BE2C (cell line): ENCODE results near the gene NUDT13.

ENCODE experiments used
- DNase-seq: peaks from one replicate; pipeline ENCODE4 v3.0.0-alpha.2; 2020
- H3K27me3 ChIP-seq: fragments of 250-450 bp; sonication (Bioruptor Pico); 2 replicates; pipeline ENCODE4 v1.5.1; 2020; ENCODE audit warnings: mild to moderate bottlenecking
- H3K36me3 ChIP-seq: fragments of 250-450 bp; sonication (Bioruptor Pico); 2 replicates; pipeline ENCODE4 v1.5.1; 2020; ENCODE audit warnings: mild to moderate bottlenecking
- H3K4me1 ChIP-seq: fragments of 250-450 bp; sonication (Bioruptor Pico); 2 replicates; pipeline ENCODE4 v1.5.1; 2020
- H3K4me3 ChIP-seq: 2 replicates; pipeline ENCODE4 v1.5.1; 2011; ENCODE audit warnings: low read depth, low read length
- H3K9me3 ChIP-seq: fragments of 250-450 bp; sonication (Bioruptor Pico); 2 replicates; pipeline ENCODE4 v1.5.1; 2020
- CTCF ChIP-seq: IDR thresholded peaks from 2 replicates; pipeline ENCODE4 v1.5.1; 2012; ENCODE audit warnings: mild to moderate bottlenecking, low read depth, low read length

The NUDT13 gene

GRCh38 chr10:73116017-73116416 lies 5.8 kb downstream of the NUDT13 start:
- DNase-seq, result no peak
- Histone ChIP-seq H3K4me3 (no peak overlapping the region), H3K27me3 (no peaks in the 10 kb centered on the region), H3K9me3 (no peaks in the 10 kb centered on the region), H3K36me3 (no peaks in the 10 kb centered on the region; the same call in 1 of the 2 replicates), H3K4me1 (no peaks in the 10 kb centered on the region)
- no peak for TF ChIP-seq CTCF

GRCh38 chr10:73117976-73118743 lies 7.9 kb downstream of the NUDT13 start:
- no peaks in the 10 kb centered on the region for H3K9me3 ChIP-seq
- DNase-seq, result no peak
- H3K36me3 ChIP-seq, result no peaks in the 10 kb centered on the region; the same call in none of the 2 replicates
- H3K4me1 ChIP-seq, result no peaks in the 10 kb centered on the region
- TF ChIP-seq CTCF, result no peak
- H3K4me3 ChIP-seq, result no peak overlapping the region
- H3K27me3 ChIP-seq, result no peaks in the 10 kb centered on the region

- TF ChIP-seq CTCF, result no peak
- H3K4me1 ChIP-seq, result no peaks in the 10 kb centered on the region
Measured at GRCh38 chr10:73119457-73119856, 9.2 kb downstream of the NUDT13 start.

GRCh38 chr10:73119952-73120351 lies 9.7 kb downstream of the NUDT13 start:
- TF ChIP-seq CTCF, result no peak
- Histone ChIP-seq H3K36me3 (no peaks in the 10 kb centered on the region; the same call in none of the 2 replicates), H3K4me3 (no peak overlapping the region), H3K27me3 (no peaks in the 10 kb centered on the region), H3K9me3 (no peaks in the 10 kb centered on the region), H3K4me1 (no peaks in the 10 kb centered on the region)
- no peak for DNase-seq

More at GRCh38 chr10:73119457-73119856, 9.2 kb downstream of the NUDT13 start:
- no peak for DNase-seq
- Histone ChIP-seq H3K9me3 (no peaks in the 10 kb centered on the region), H3K27me3 (no peaks in the 10 kb centered on the region), H3K4me3 (no peak overlapping the region), H3K36me3 (no peaks in the 10 kb centered on the region; the same call in none of the 2 replicates)

GRCh38 chr10:73126343-73126742 lies 16.1 kb downstream of the NUDT13 start:
- Histone ChIP-seq H3K4me1 (no peaks in the 10 kb centered on the region), H3K27me3 (no peaks in the 10 kb centered on the region), H3K4me3 (no peak overlapping the region), H3K9me3 (no peaks in the 10 kb centered on the region), H3K36me3 (peaks cover 11% of the 10 kb centered on the region)
- DNase-seq, result no peak
- no peak for TF ChIP-seq CTCF

GRCh38 chr10:73131301-73131700 lies 21.0 kb downstream of the NUDT13 start:
- no peak for TF ChIP-seq CTCF
- peaks cover 49% of the 10 kb centered on the region for H3K36me3 ChIP-seq
- no peak for DNase-seq

More at GRCh38 chr10:73131301-73131700, 21.0 kb downstream of the NUDT13 start:
- Histone ChIP-seq H3K9me3 (no peaks in the 10 kb centered on the region), H3K27me3 (no peaks in the 10 kb centered on the region), H3K4me3 (no peak overlapping the region), H3K4me1 (no peaks in the 10 kb centered on the region)
